Cardiac muscle cell (in vitro differentiated cells and primary cell): Measurements from ENCODE around the gene KNSTRN. TPM values are rescaled to one million over a fixed set of nuclear protein-coding genes. Genes with fewer than 3 reads are reported as not detected.

ENCODE experiments used
- DNase-seq, 2 donors: peaks; one replicate each; pipeline versions ENCODE4 v3.0.0 to v3.0.0-alpha.2; 2010 to 2017; ENCODE audit warnings: low read depth in 1 of 2, low spot score in 1 of 2
- H3K27ac ChIP-seq: fragments of 200-600 bp; sonication (generic); 2 replicates; pipeline ENCODE4 v1.5.1; 2016
- H3K27me3 ChIP-seq: fragments of 200-600 bp; sonication (generic); 2 replicates; pipeline ENCODE4 v1.6.0; 2016; ENCODE audit warnings: control low read depth
- H3K36me3 ChIP-seq: fragments of 200-600 bp; sonication (generic); 2 replicates; pipeline ENCODE4 v1.5.1; 2016; ENCODE audit warnings: control low read depth
- H3K4me1 ChIP-seq: fragments of 200-600 bp; sonication (generic); 2 replicates; pipeline ENCODE4 v1.8.1; 2017; ENCODE audit warnings: low read depth, mild to moderate bottlenecking, mixed run types
- H3K4me3 ChIP-seq: fragments of 200-600 bp; sonication (generic); 2 replicates; pipeline ENCODE4 v1.5.1; 2016; ENCODE audit warnings: mild to moderate bottlenecking
- H3K9me3 ChIP-seq: fragments of 200-600 bp; sonication (generic); 2 replicates; pipeline ENCODE4 v1.5.1; 2017; ENCODE audit warnings: low read depth, mild to moderate bottlenecking, control low read depth
- CTCF ChIP-seq: IDR thresholded peaks from 2 replicates; pipeline ENCODE4 v1.5.1; 2012; ENCODE audit warnings: low read depth, mild to moderate bottlenecking, low read length
- polyA plus RNA-seq: library from polyadenylated mRNA; unstranded; fragments of >200 nt; fragmentation: Nextera tagmentation; extraction: Ambion mirVana; gene quantifications from 2 replicates; pipeline ENCODE4 v1.2.1, GENCODE V29; 2016
- total RNA-seq: library from RNA; depleted of rRNA; stranded (reverse); fragments of >200 nt; gene quantifications from 2 replicates; pipeline ENCODE4 v1.2.3, GENCODE V29; 2016

The KNSTRN gene
- total and polyA plus RNA-seq, 2 experiments from 2014 or later: 23.0 to 84.3 TPM

- Histone ChIP-seq H3K4me3 (no peak overlapping the region), H3K36me3 (no peaks in the 10 kb centered on the region), H3K27me3 (no peaks in the 10 kb centered on the region), H3K4me1 (no peaks in the 10 kb centered on the region), H3K9me3 (no peaks in the 10 kb centered on the region), H3K27ac (no peak overlapping the region)
- no peak for DNase-seq
- no peak for TF ChIP-seq CTCF
Observed at GRCh38 chr15:40398413-40398873, 15.9 kb downstream of the KNSTRN start.

- no peak for DNase-seq
- Histone ChIP-seq H3K4me1 (no peaks in the 10 kb centered on the region), H3K4me3 (no peak overlapping the region), H3K27ac (no peak overlapping the region), H3K27me3 (no peaks in the 10 kb centered on the region), H3K36me3 (no peaks in the 10 kb centered on the region), H3K9me3 (no peaks in the 10 kb centered on the region)
- no peak for TF ChIP-seq CTCF
Observed at GRCh38 chr15:40399370-40399769, 16.8 kb downstream of the KNSTRN start.

GRCh38 chr15:40405501-40406381 lies 23.2 kb downstream of the KNSTRN start, which contains the start of gene IVD:
Gene IVD (plus strand): TSS chr15:40405795. CDS start chr15:40405828, 33 bp downstream.
- DNase-seq: peak; percentile 98
- H3K36me3 ChIP-seq: peaks cover 14% of the 10 kb centered on the region
- TF ChIP-seq CTCF: no peak
- peaks cover 14% of the 10 kb centered on the region for H3K4me1 ChIP-seq
- no peaks in the 10 kb centered on the region for H3K27me3 ChIP-seq
- H3K4me3 ChIP-seq: peak within 1 kb of the TSS; percentile 60
- peak within 1 kb of the TSS; percentile 40 for H3K27ac ChIP-seq
- H3K9me3 ChIP-seq: no peaks in the 10 kb centered on the region

- no peaks in the 10 kb centered on the region for H3K9me3 ChIP-seq
- H3K27me3 ChIP-seq: no peaks in the 10 kb centered on the region
- H3K4me3 ChIP-seq: no peak overlapping the region
- DNase-seq: no peak
- H3K4me1 ChIP-seq: peaks cover 14% of the 10 kb centered on the region
- H3K27ac ChIP-seq: no peak overlapping the region
- H3K36me3 ChIP-seq: peaks cover 27% of the 10 kb centered on the region
- TF ChIP-seq CTCF: no peak
Observed at GRCh38 chr15:40407330-40407990, 24.9 kb downstream of the KNSTRN start.

- no peaks in the 10 kb centered on the region for H3K9me3 ChIP-seq
- no peak for DNase-seq
- H3K27me3 ChIP-seq: no peaks in the 10 kb centered on the region
- H3K36me3 ChIP-seq: peaks cover 34% of the 10 kb centered on the region
- H3K4me3 ChIP-seq: no peak overlapping the region
- no peak overlapping the region for H3K27ac ChIP-seq
- no peak for TF ChIP-seq CTCF
- peaks cover 19% of the 10 kb centered on the region for H3K4me1 ChIP-seq
Observed at GRCh38 chr15:40409366-40409765, 26.8 kb downstream of the KNSTRN start.
